Retinal pigment epithelial cell (primary cell): Measurements from ENCODE around the gene POMT1.
A peak's percentile ranks its signal among the peaks of the same experiment; 100 is the strongest.

Source experiments
- DNase-seq: peaks from one replicate; pipeline ENCODE4 v3.0.0-alpha.2; 2010; ENCODE audit warnings: low read depth
- H3K4me3 ChIP-seq: 2 replicates; pipeline ENCODE4 v1.5.1; 2011; ENCODE audit warnings: mild to moderate bottlenecking, low read length, control low read depth, moderate library complexity
- CTCF ChIP-seq: conservative IDR thresholded peaks from 2 replicates; pipeline ENCODE4 v1.5.1; 2011; ENCODE audit warnings: low read depth, low read length, control low read depth, inconsistent platforms

POMT1 gene

GRCh38 chr9:131524665-131525315, 22.1 kb downstream of the POMT1 start:
- TF ChIP-seq CTCF, result no peak
- H3K4me3 ChIP-seq, result no peak overlapping the region
- no peak for DNase-seq

GRCh38 chr9:131525643-131526565, 23.2 kb downstream of the POMT1 start:
- no peak for DNase-seq
- TF ChIP-seq CTCF, result no peak
- H3K4me3 ChIP-seq, result no peak overlapping the region

GRCh38 chr9:131528186-131528585, 25.5 kb downstream of the POMT1 start:
- H3K4me3 ChIP-seq, result no peak overlapping the region
- DNase-seq, result no peak
- TF ChIP-seq CTCF, result no peak

- no peak for TF ChIP-seq CTCF
- no peak overlapping the region for H3K4me3 ChIP-seq
- no peak for DNase-seq
Observed at GRCh38 chr9:131528886-131529505, 26.3 kb downstream of the POMT1 start.

GRCh38 chr9:131529597-131530545, 27.2 kb downstream of the POMT1 start:
- peak overlapping the region; percentile 70 for H3K4me3 ChIP-seq
- no peak for TF ChIP-seq CTCF
- no peak for DNase-seq

- peak; percentile 36 for TF ChIP-seq CTCF
- DNase-seq, result peak; percentile 26
- H3K4me3 ChIP-seq, result peak overlapping the region; percentile 70
Observed at GRCh38 chr9:131530546-131530919, 27.8 kb downstream of the POMT1 start.
